Epithelial cell of proximal tubule (primary cell): ENCODE measurements around the gene PDE1C. TPM values are rescaled to one million over a fixed set of nuclear protein-coding genes. Genes with fewer than 3 reads are reported as not detected.

Source experiments
- DNase-seq: peaks from one replicate; pipeline ENCODE4 v3.0.0-alpha.2; 2011; ENCODE audit warnings: low read depth
- H3K4me3 ChIP-seq: 2 replicates; pipeline ENCODE4 v1.5.1; 2011; ENCODE audit warnings: low read depth, mild to moderate bottlenecking, low read length
- CTCF ChIP-seq: conservative IDR thresholded peaks from 2 replicates; pipeline ENCODE4 v1.5.1; 2012; ENCODE audit warnings: low read depth, mild to moderate bottlenecking, low read length
- total RNA-seq: library from RNA; depleted of rRNA; stranded (reverse); fragments of >200 nt; gene quantifications from 2 replicates; pipeline ENCODE4 v1.2.3, GENCODE V29; 2015

Gene PDE1C
- total RNA-seq: 2.5 and 5.9 TPM in 2 replicates

DNA sequence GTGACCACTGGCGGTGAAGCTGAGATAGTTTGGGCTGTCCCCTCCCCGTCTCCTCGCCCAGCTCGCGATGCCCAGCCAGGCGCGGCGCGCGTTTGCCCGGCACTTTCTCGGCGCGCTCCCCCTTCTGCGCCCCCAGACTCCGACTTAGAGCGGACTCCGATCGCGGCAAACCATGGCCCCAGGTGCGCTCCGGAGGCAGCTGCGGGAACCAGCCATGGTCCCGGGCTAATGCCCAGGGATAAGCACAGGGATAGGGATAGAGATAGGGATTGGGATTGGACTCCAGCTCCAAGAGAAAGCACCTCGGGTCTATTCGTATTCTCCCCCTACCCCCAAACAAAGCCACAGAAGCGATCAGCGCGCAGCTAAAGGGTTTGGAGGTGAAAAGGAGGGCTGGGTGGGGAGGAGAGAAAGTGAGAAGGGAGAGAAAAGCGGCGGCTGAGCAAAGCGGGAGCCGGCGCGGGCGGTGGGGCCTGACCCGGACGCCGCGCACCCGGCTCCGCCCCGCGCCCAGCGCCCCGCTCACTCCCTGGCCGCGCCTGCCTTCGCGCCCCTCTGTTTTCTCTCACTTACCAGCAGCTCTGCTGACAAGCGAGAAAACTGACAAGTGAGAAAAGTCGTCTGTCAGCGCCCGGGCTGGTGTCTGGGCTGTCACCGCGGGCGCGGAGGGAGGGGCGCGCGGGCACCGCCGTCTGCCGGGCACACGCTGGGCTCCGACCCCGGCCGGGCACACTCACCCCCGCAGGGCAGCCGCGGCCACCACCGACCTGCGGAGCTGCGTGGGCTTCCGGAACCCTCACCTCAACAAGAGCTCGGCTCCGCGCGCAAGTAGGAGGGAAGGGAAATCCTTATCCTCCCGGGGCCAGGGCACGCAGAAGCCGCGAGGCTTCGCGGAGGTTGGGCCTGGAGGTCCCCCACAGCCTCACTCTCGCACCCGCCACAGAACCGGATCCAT is at the start of gene PDE1C:
PDE1C (minus strand) TSS at position 2 of the 955 bp plus-strand sequence.
- no peak for TF ChIP-seq CTCF
- H3K4me3 ChIP-seq: peak within 1 kb of the TSS; percentile 64
- DNase-seq: no peak

GRCh38 chr7:32119790-32120196 is 49.6 kb upstream of the PDE1C start:
- TF ChIP-seq CTCF: no peak
- no peak overlapping the region for H3K4me3 ChIP-seq
- DNase-seq: no peak

GRCh38 chr7:32117837-32118236 is 47.6 kb upstream of the PDE1C start:
- no peak for DNase-seq
- H3K4me3 ChIP-seq: no peak overlapping the region
- no peak for TF ChIP-seq CTCF

DNA sequence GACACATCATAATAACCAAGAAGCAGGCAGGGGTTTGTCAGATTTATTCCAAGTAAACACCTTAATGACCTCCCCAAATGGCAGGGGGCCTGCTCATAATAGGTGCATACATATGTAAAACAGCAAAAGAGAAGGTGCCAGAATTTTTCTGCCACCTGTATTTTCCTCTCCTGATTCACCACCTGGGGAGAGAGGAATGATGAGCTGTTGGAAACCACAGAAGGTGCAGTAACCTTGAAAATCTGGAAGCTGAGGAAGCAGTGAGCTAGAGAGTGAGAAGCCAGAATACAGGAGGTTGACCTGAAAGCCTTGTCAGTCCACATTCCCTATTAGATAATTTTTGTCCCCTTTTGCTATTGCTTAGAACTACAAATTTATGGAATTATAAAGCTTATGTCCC is 46.2 kb upstream of the PDE1C start:
- no peak for TF ChIP-seq CTCF
- DNase-seq: no peak
- H3K4me3 ChIP-seq: no peak overlapping the region

DNA sequence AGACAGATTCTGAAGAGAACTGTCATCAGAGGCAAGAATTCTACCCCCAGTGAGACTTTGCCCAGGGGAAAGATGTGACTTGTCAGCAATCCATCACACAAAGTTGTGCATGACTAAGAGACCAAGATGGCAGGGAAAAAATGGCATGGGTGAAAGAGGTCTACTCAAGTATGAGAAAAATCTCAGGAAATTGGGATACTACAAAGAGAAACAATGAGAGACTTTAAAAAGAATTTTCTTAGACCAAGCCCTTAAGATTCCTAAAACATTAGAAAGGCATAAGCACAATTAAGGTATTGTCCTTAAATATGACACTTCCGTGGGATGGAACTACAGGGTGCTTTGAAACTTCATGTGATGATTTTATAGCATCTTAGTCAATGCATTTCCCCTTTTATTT is 45.6 kb upstream of the PDE1C start:
- no peak overlapping the region for H3K4me3 ChIP-seq
- no peak for TF ChIP-seq CTCF
- DNase-seq: no peak

GRCh38 chr7:32108651-32109050 is 38.4 kb upstream of the PDE1C start:
- DNase-seq: no peak
- TF ChIP-seq CTCF: no peak

DNA sequence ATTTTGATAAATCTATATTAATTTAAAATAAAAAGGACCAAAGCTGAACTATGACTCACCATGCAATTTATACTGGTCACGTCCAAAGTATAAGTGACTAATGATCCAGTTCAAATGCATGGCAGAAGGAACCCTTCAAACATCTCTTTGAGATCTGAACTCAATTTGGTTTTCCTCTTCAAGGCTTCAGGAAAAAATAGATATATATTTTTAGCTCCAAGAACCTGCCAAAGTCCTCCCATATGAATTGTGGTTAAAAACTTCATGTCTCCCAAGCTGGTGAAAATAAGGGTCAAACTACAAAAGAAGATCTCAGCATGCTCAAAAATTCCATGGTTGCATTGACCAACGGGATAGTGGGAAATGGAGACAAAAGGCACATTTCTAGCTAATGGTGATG is 34.6 kb upstream of the PDE1C start:
- DNase-seq: no peak
- TF ChIP-seq CTCF: no peak
- no peak overlapping the region for H3K4me3 ChIP-seq

More at GRCh38 chr7:32108651-32109050, 38.4 kb upstream of the PDE1C start:
- no peak overlapping the region for H3K4me3 ChIP-seq
